ENCODE data around the gene PDE6A. TPM values are rescaled to one million over a fixed set of nuclear protein-coding genes. Genes with fewer than 3 reads are reported as not detected.

PDE6A gene
- total and polyA plus RNA-seq, 4 donors = 0.13 TPM; not detected in 3

DNA sequence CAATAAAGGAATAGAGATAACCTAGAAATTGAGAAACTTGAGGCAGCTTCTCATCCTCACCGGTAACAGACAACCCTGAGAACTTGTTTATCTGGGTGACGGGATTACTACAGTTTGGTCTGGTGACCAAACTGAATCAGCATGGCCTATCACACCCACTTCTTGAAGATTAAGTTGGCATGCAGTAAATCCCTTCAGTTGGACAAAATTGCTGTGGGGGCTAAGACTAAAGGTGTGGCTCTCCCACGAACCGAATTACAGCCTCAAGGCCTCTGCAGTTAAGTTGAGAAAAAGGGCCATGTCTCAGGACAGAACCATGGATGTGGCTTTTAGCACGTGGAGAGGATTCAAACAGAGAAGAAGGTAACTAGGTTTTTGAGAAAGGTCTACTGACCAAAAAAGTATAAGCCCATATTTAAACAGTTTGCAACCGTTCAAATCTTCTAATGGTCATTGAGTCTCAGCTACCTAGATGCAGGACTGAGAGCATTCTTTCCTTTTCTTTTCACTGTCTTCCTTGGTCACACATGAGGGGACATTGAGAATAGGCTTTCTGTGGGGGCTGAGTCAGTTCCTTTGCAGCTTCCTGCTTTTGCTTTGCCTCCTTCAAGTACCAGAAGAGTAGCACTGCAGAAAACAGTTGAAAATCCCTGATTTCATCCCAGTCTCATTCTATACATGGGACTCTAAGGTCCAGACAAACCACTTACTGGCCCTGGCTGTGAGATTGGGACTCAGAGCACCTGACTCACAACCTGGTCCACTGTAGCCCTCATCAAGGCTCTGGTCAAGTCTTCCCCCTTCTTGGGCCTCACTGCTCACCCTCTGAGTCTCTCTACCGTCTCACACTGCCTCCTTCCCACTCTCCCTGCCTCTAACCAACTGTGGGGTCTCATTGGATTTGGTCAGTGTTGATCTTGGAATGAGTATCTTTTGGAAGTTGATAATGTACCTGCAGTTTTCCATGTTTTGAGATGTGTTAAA, 30.9 kb downstream of the PDE6A start:
- DNase-seq = no peak
- H3K9me3 ChIP-seq (ENCODE audit: control insufficient read depth, low read length) = no peaks in the 10 kb centered on the region
- H3K4me1 ChIP-seq (ENCODE audit: control insufficient read depth in 1 of 2, insufficient read depth in 2 of 2, low read length in 2 of 2) = peaks cover 4 to 7% of the 10 kb centered on the region in 2 donors
- WGBS, 2 donors = 79 to 82% methylated on average over 7 of the region's 7 CpGs
- intact Hi-C loops (cut with DNase I) = no loop called here
- no peak overlapping the region for H3K27ac ChIP-seq (ENCODE audit: low read depth in 1 of 2, low read length in 2 of 2)
- no peak for ATAC-seq (ENCODE audit: low FRiP score)
- no peak overlapping the region for H3K4me3 ChIP-seq (ENCODE audit: low read length in 2 of 2)
- H3K27me3 ChIP-seq (ENCODE audit: control insufficient read depth in 1 of 2, insufficient read depth in 2 of 2, low read length in 1 of 2) = no peaks in the 10 kb centered on the region
- no peaks in the 10 kb centered on the region for H3K36me3 ChIP-seq (ENCODE audit: control insufficient read depth in 1 of 2, insufficient read depth in 2 of 2, low read length in 1 of 2)

DNA sequence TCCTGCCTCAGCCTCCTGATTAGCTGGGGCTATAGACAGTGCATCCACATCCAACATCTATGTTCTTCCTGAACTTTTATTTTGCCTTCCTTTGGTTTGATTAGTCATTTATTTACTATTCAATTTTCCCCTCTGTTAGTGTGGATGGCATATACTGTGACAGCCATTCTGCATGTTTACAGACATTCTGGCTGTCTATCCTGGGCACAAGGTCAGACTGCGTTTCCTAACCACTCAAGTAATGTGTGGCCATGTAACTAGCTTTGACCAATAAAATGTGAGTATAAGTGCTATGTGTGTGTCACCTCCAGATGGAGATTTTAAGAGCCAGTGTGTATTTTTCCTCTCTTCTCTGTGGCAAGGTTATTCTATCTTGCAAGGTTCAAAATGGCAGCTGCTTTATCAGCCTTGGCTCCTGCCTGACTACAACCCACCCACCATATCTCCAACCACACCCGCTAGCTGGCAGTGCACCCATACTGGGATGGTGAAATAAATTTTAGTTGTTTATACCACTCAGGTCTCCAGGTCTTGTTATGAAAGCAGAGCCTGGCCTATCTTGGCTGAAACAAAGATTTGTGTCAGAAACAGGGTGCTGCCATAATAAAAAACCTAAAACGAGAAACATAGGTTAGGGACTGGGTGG, 32.2 kb downstream of the PDE6A start:
- no peak overlapping the region for H3K4me3 ChIP-seq (ENCODE audit: low read length in 2 of 2)
- H3K9me3 ChIP-seq (ENCODE audit: control insufficient read depth, low read length) = no peaks in the 10 kb centered on the region
- intact Hi-C loops (cut with DNase I) = no loop called here
- DNase-seq = no peak
- ATAC-seq (ENCODE audit: low FRiP score) = no peak
- peaks cover 0 to 2% of the 10 kb centered on the region in 2 donors for H3K4me1 ChIP-seq (ENCODE audit: control insufficient read depth in 1 of 2, insufficient read depth in 2 of 2, low read length in 2 of 2)
- no peak overlapping the region for H3K27ac ChIP-seq (ENCODE audit: low read depth in 1 of 2, low read length in 2 of 2)
- no peaks in the 10 kb centered on the region for H3K36me3 ChIP-seq (ENCODE audit: control insufficient read depth in 1 of 2, insufficient read depth in 2 of 2, low read length in 1 of 2)
- 82 to 88% methylated on average over 3 of the region's 3 CpGs for WGBS, 2 donors
- no peaks in the 10 kb centered on the region for H3K27me3 ChIP-seq (ENCODE audit: control insufficient read depth in 1 of 2, insufficient read depth in 2 of 2, low read length in 1 of 2)

DNA sequence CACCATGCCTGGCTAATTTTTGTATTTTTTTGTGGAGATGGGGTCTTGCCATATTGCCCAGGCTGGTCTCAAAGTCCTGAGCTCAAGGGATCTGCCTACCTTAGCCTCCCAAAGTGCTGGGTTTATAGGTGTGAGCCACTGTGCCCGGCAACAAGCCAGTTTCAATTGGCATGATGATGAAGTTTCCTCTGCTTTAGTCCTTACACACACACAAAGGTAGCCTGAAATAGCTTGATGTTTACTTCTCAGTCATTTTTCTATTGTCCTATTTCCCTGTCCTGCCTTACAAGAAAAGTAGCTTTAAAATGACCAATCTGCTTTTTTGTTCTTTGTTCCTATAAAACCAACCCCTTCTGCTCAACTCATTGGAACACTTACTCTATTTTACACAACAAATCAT, 33.6 kb downstream of the PDE6A start:
- no peak for DNase-seq
- peaks cover 0 to 2% of the 10 kb centered on the region in 2 donors for H3K4me1 ChIP-seq (ENCODE audit: control insufficient read depth in 1 of 2, insufficient read depth in 2 of 2, low read length in 2 of 2)

DNA sequence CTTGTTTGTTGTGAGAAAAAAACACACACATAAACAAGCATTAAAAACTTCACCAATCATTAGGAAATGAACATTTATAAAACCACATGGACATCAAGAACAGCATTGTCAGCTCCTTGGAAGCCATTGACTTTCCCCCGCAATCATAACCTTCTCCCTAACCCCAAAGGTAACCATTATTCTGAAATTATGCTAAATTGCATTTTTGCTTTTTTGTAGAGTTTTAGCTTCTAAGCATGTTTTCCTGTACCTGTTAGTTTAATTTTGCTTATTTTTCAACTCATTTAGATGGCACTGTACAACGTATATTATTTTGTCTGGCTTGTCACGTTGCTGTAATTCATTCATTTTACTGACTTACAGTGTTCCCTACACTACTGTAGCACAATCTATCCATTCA, 36.8 kb downstream of the PDE6A start:
- H3K9me3 ChIP-seq (ENCODE audit: control insufficient read depth, low read length) = no peaks in the 10 kb centered on the region
- intact Hi-C loops (cut with DNase I) = no loop called here
- H3K36me3 ChIP-seq (ENCODE audit: control insufficient read depth in 1 of 2, insufficient read depth in 2 of 2, low read length in 1 of 2) = no peaks in the 10 kb centered on the region
- no peaks in the 10 kb centered on the region for H3K27me3 ChIP-seq (ENCODE audit: control insufficient read depth in 1 of 2, insufficient read depth in 2 of 2, low read length in 1 of 2)
- ATAC-seq (ENCODE audit: low FRiP score) (no peak), DNase-seq (no peak)
- no peak overlapping the region for H3K27ac ChIP-seq (ENCODE audit: low read depth in 1 of 2, low read length in 2 of 2)
- no peaks in the 10 kb centered on the region for H3K4me1 ChIP-seq (ENCODE audit: control insufficient read depth in 1 of 2, insufficient read depth in 2 of 2, low read length in 2 of 2)
- no peak overlapping the region for H3K4me3 ChIP-seq (ENCODE audit: low read length in 2 of 2)
- 79 to 87% methylated on average over 3 of the region's 3 CpGs for WGBS, 2 donors

More for the DNA sequence above, 33.6 kb downstream of the PDE6A start:
- Histone ChIP-seq H3K27me3 (ENCODE audit: control insufficient read depth in 1 of 2, insufficient read depth in 2 of 2, low read length in 1 of 2) (no peaks in the 10 kb centered on the region), H3K9me3 (ENCODE audit: control insufficient read depth, low read length) (no peaks in the 10 kb centered on the region), H3K36me3 (ENCODE audit: control insufficient read depth in 1 of 2, insufficient read depth in 2 of 2, low read length in 1 of 2) (no peaks in the 10 kb centered on the region), H3K4me3 (ENCODE audit: low read length in 2 of 2) (no peak overlapping the region), H3K27ac (ENCODE audit: low read depth in 1 of 2, low read length in 2 of 2) (no peak overlapping the region)
- WGBS, 2 donors = 98 to 100% methylated on average over 1 of the region's 1 CpG
- ATAC-seq (ENCODE audit: low FRiP score) = no peak
- intact Hi-C loops (cut with DNase I) = no loop called here

DNA sequence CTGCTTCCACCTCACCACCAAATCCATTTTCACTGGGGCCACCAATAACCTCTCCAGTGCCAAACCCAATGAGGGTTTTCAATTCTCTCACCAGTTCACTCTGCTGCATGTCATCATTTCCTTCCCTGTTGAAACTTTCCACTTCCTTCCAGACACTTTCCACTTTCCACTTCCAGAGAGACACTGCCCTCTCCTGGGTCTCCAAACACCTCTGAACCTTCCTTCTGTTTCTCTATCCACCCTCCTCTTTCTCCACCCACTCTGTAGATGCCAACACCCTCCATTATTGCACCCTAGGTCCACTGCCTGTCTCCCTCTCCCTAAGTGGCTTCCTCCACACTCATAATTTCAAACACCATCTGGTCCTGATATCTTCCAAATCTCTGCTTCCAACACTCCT, 39.6 kb downstream of the PDE6A start:
- Histone ChIP-seq H3K9me3 (ENCODE audit: control insufficient read depth, low read length) (no peaks in the 10 kb centered on the region), H3K36me3 (ENCODE audit: control insufficient read depth in 1 of 2, insufficient read depth in 2 of 2, low read length in 1 of 2) (no peaks in the 10 kb centered on the region), H3K27ac (ENCODE audit: low read depth in 1 of 2, low read length in 2 of 2) (no peak overlapping the region), H3K4me3 (ENCODE audit: low read length in 2 of 2) (no peak overlapping the region), H3K4me1 (ENCODE audit: control insufficient read depth in 1 of 2, insufficient read depth in 2 of 2, low read length in 2 of 2) (no peaks in the 10 kb centered on the region), H3K27me3 (ENCODE audit: control insufficient read depth in 1 of 2, insufficient read depth in 2 of 2, low read length in 1 of 2) (no peaks in the 10 kb centered on the region)
- ATAC-seq (ENCODE audit: low FRiP score) = no peak
- no peak for DNase-seq
- intact Hi-C loops (cut with DNase I) = no loop called here

DNA sequence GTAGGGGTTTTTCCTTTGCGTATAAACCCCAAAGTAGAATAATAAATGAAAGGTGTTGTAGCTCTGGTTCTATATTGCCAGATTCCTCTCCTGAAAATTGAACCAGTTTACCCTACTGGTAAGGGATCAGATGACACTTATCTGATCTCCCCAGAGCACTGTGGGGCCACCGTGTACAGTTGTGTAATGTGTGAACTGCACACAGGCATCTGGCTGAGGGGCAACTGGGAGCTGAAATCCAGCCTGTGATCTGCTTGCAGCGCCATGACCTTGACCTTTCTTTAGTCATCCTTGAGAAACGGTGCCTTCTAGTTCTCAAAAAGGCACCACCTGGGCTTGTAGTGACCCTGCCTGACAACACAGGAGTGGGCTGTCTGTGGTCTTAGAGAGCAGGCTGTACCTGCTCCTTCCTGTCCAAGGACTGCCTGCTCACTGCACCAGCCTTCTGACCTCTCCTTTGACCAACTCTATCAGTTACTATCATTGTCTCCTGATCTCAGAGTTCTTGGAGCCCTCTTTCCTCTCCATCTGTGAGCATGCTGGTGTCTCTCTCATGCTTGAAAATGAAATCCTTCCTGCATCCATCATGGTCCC, 40.2 kb downstream of the PDE6A start:
- Histone ChIP-seq H3K36me3 (ENCODE audit: control insufficient read depth in 1 of 2, insufficient read depth in 2 of 2, low read length in 1 of 2) (no peaks in the 10 kb centered on the region), H3K4me3 (ENCODE audit: low read length in 2 of 2) (no peak overlapping the region), H3K9me3 (ENCODE audit: control insufficient read depth, low read length) (no peaks in the 10 kb centered on the region), H3K27ac (ENCODE audit: low read depth in 1 of 2, low read length in 2 of 2) (no peak overlapping the region), H3K4me1 (ENCODE audit: control insufficient read depth in 1 of 2, insufficient read depth in 2 of 2, low read length in 2 of 2) (no peaks in the 10 kb centered on the region), H3K27me3 (ENCODE audit: control insufficient read depth in 1 of 2, insufficient read depth in 2 of 2, low read length in 1 of 2) (no peaks in the 10 kb centered on the region)
- WGBS, 2 donors = 76% methylated on average over 4 of the region's 4 CpGs
- intact Hi-C loops (cut with DNase I) = no loop called here
- no peak for DNase-seq
- no peak for ATAC-seq (ENCODE audit: low FRiP score)

DNA sequence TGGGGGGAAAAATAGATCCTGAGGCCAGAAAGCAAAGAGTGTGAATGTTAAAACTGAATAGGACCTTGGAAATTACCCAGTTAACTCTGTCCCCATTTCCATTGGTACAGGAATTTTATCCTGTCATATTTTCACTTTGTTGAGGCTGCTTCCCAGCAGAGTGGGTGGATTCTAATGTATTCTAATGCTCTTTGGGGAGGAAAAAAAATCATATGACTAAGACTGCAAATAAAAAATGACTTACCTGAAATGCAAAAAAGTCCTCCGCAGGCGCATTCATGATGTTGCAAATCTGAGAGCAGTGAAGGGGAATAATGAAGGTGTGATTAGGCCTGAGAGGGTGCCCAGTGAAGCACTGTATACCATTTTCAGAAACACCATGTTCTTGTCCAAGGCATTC, 41.2 kb downstream of the PDE6A start:
- 98 to 100% methylated on average over 2 of the region's 2 CpGs for WGBS, 2 donors
- no peak for ATAC-seq (ENCODE audit: low FRiP score)
- Histone ChIP-seq H3K9me3 (ENCODE audit: control insufficient read depth, low read length) (no peaks in the 10 kb centered on the region), H3K27me3 (ENCODE audit: control insufficient read depth in 1 of 2, insufficient read depth in 2 of 2, low read length in 1 of 2) (no peaks in the 10 kb centered on the region), H3K27ac (ENCODE audit: low read depth in 1 of 2, low read length in 2 of 2) (no peak overlapping the region), H3K36me3 (ENCODE audit: control insufficient read depth in 1 of 2, insufficient read depth in 2 of 2, low read length in 1 of 2) (no peaks in the 10 kb centered on the region), H3K4me3 (ENCODE audit: low read length in 2 of 2) (no peak overlapping the region), H3K4me1 (ENCODE audit: control insufficient read depth in 1 of 2, insufficient read depth in 2 of 2, low read length in 2 of 2) (no peaks in the 10 kb centered on the region)
- intact Hi-C loops (cut with DNase I) = no loop called here
- DNase-seq = no peak

DNA sequence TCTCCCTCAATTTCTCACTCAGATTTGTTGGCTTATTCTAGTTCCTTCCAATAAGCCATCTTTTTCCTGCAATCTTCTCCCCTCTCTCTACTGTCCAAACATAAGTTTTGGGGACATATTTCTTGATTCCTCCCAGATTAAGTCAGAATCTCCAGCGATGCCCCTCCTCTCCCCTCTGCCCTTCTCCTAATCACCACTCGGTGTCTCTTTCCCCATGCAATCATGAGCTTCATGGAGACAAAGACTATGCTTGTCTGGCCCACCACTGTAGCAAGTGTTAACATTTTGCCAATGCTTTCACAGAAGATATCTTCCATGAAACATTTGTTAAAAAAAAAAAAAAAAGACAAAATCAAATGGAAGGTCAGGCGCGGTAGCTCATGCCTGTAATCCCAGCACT, 42.4 kb downstream of the PDE6A start:
- H3K36me3 ChIP-seq (ENCODE audit: control insufficient read depth in 1 of 2, insufficient read depth in 2 of 2, low read length in 1 of 2) = no peaks in the 10 kb centered on the region
- ATAC-seq (ENCODE audit: low FRiP score) (no peak), DNase-seq (no peak)
- no peaks in the 10 kb centered on the region for H3K9me3 ChIP-seq (ENCODE audit: control insufficient read depth, low read length)
- H3K27me3 ChIP-seq (ENCODE audit: control insufficient read depth in 1 of 2, insufficient read depth in 2 of 2, low read length in 1 of 2) = no peaks in the 10 kb centered on the region
- no peak overlapping the region for H3K4me3 ChIP-seq (ENCODE audit: low read length in 2 of 2)
- no peak overlapping the region for H3K27ac ChIP-seq (ENCODE audit: low read depth in 1 of 2, low read length in 2 of 2)
- intact Hi-C loops (cut with DNase I) = no loop called here
- no peaks in the 10 kb centered on the region for H3K4me1 ChIP-seq (ENCODE audit: control insufficient read depth in 1 of 2, insufficient read depth in 2 of 2, low read length in 2 of 2)
- WGBS, 2 donors = 74 to 79% methylated on average over 4 of the region's 4 CpGs

All from aorta (tissue), 5 donors.